ENCODE results near the gene GFPT2. TPM values are rescaled to one million over a fixed set of nuclear protein-coding genes. Genes with fewer than 3 reads are reported as not detected.

Gene GFPT2
- total RNA-seq, 5 donors from 2014 or later (not counting 1 experiment from before 2014, with no cell fraction given) = 1.6 to 3.6 (median 2.0) TPM

- Mint-ChIP-seq H3K36me3 (peaks cover 41% of the 10 kb centered on the region), H3K9me3 (no peaks in the 10 kb centered on the region), H3K27me3 (no peaks in the 10 kb centered on the region), H3K27ac (no peak overlapping the region), H3K4me3 (no peak overlapping the region), H3K4me1 (peaks cover 52 to 58% (median 57%) of the 10 kb centered on the region in 3 donors)
- Histone ChIP-seq H3K36me3 (ENCODE audit: control insufficient read depth in 2 of 2, extremely low read depth in 1 of 2, insufficient read depth in 1 of 2, low read length in 1 of 2) (peaks cover 6 to 19% of the 10 kb centered on the region in 2 donors), H3K4me3 (ENCODE audit: control insufficient read depth in 1 of 2, extremely low read depth in 1 of 2, low read length in 1 of 2) (no peak overlapping the region), H3K27me3 (replicated peaks in 1 of 2; ENCODE audit: control insufficient read depth in 2 of 2, extremely low read depth in 1 of 2, insufficient read depth in 2 of 2, low read length in 1 of 2) (no peaks in the 10 kb centered on the region), H3K4me1 (ENCODE audit: control insufficient read depth in 1 of 2, extremely low read depth in 1 of 2, insufficient read depth in 2 of 2, low read length in 2 of 2) (peaks cover 2 to 25% of the 10 kb centered on the region in 2 experiments), H3K9me3 (no peaks in the 10 kb centered on the region), H3K27ac (ENCODE audit: low read length) (no peak overlapping the region)
- WGBS (ENCODE audit: insufficient coverage) = 92% methylated on average over 6 of the region's 7 CpGs
- POLR2A ChIA-PET = no interaction called here
- no peak for ATAC-seq (replicated peaks in 1 of 4)
- CTCF ChIA-PET = no interaction called here
- DNase-seq = no peak
Observed at GRCh38 chr5:180287868-180288267, 65.3 kb downstream of the GFPT2 start.

- Mint-ChIP-seq H3K36me3 (peaks cover 45% of the 10 kb centered on the region), H3K4me1 (peaks cover 48 to 57% (median 54%) of the 10 kb centered on the region in 3 donors)
Observed at GRCh38 chr5:180287404-180287803, 65.7 kb downstream of the GFPT2 start.

GRCh38 chr5:180284149-180284548, 69.0 kb downstream of the GFPT2 start:
- Mint-ChIP-seq H3K27me3 (no peaks in the 10 kb centered on the region), H3K27ac (no peak overlapping the region), H3K36me3 (peaks cover 75% of the 10 kb centered on the region), H3K4me3 (no peak overlapping the region), H3K4me1 (peaks cover 29 to 39% (median 36%) of the 10 kb centered on the region in 3 donors), H3K9me3 (peaks cover 0 to 8% (median 0%) of the 10 kb centered on the region in 3 donors)
- WGBS (ENCODE audit: insufficient coverage) = 80% methylated on average over 5 of the region's 10 CpGs
- Histone ChIP-seq H3K27me3 (replicated peaks in 1 of 2; ENCODE audit: control insufficient read depth in 2 of 2, extremely low read depth in 1 of 2, insufficient read depth in 2 of 2, low read length in 1 of 2) (no peaks in the 10 kb centered on the region), H3K4me1 (ENCODE audit: control insufficient read depth in 1 of 2, extremely low read depth in 1 of 2, insufficient read depth in 2 of 2, low read length in 2 of 2) (no peaks in the 10 kb centered on the region), H3K9me3 (no peaks in the 10 kb centered on the region), H3K27ac (ENCODE audit: low read length) (no peak overlapping the region), H3K4me3 (ENCODE audit: control insufficient read depth in 1 of 2, extremely low read depth in 1 of 2, low read length in 1 of 2) (no peak overlapping the region), H3K36me3 (ENCODE audit: control insufficient read depth in 2 of 2, extremely low read depth in 1 of 2, insufficient read depth in 1 of 2, low read length in 1 of 2) (peaks cover 6 to 48% of the 10 kb centered on the region in 2 donors)
- no peak for ATAC-seq (replicated peaks in 1 of 4)
- ChIA-PET CTCF (no interaction called here), POLR2A (no interaction called here)
- DNase-seq = no peak

More at GRCh38 chr5:180287404-180287803, 65.7 kb downstream of the GFPT2 start:
- WGBS (ENCODE audit: insufficient coverage) = 90% methylated on average over 1 of the region's 2 CpGs
- Histone ChIP-seq H3K27ac (ENCODE audit: low read length) (no peak overlapping the region), H3K9me3 (no peaks in the 10 kb centered on the region), H3K4me3 (ENCODE audit: control insufficient read depth in 1 of 2, extremely low read depth in 1 of 2, low read length in 1 of 2) (no peak overlapping the region), H3K4me1 (ENCODE audit: control insufficient read depth in 1 of 2, extremely low read depth in 1 of 2, insufficient read depth in 2 of 2, low read length in 2 of 2) (peaks cover 2 to 20% of the 10 kb centered on the region in 2 experiments), H3K27me3 (replicated peaks in 1 of 2; ENCODE audit: control insufficient read depth in 2 of 2, extremely low read depth in 1 of 2, insufficient read depth in 2 of 2, low read length in 1 of 2) (no peaks in the 10 kb centered on the region), H3K36me3 (ENCODE audit: control insufficient read depth in 2 of 2, extremely low read depth in 1 of 2, insufficient read depth in 1 of 2, low read length in 1 of 2) (peaks cover 6 to 24% of the 10 kb centered on the region in 2 donors)
- no peak overlapping the region for H3K4me3 Mint-ChIP-seq
- DNase-seq = no peak
- H3K27me3 Mint-ChIP-seq = no peaks in the 10 kb centered on the region
- H3K9me3 Mint-ChIP-seq = no peaks in the 10 kb centered on the region
- POLR2A ChIA-PET = no interaction called here
- H3K27ac Mint-ChIP-seq = no peak overlapping the region
- no peak for ATAC-seq (replicated peaks in 1 of 4)
- CTCF ChIA-PET = interaction anchor here in 1 of 2 donors (0.5 kb wide), 1 partner anchor 21 kb away, joined by 3 read pairs; no protein-coding TSS in a partner anchor

GRCh38 chr5:180283026-180283615, 70.0 kb downstream of the GFPT2 start:
- no peak for DNase-seq
- Histone ChIP-seq H3K4me1 (ENCODE audit: control insufficient read depth in 1 of 2, extremely low read depth in 1 of 2, insufficient read depth in 2 of 2, low read length in 2 of 2) (no peaks in the 10 kb centered on the region), H3K4me3 (ENCODE audit: control insufficient read depth in 1 of 2, extremely low read depth in 1 of 2, low read length in 1 of 2) (no peak overlapping the region), H3K36me3 (ENCODE audit: control insufficient read depth in 2 of 2, extremely low read depth in 1 of 2, insufficient read depth in 1 of 2, low read length in 1 of 2) (peaks cover 6 to 51% of the 10 kb centered on the region in 2 donors), H3K27ac (ENCODE audit: low read length) (no peak overlapping the region), H3K9me3 (no peaks in the 10 kb centered on the region), H3K27me3 (replicated peaks in 1 of 2; ENCODE audit: control insufficient read depth in 2 of 2, extremely low read depth in 1 of 2, insufficient read depth in 2 of 2, low read length in 1 of 2) (no peaks in the 10 kb centered on the region)
- no CpG with 5 or more reads among the region's 10 CpGs for WGBS (ENCODE audit: insufficient coverage)
- Mint-ChIP-seq H3K27me3 (no peaks in the 10 kb centered on the region), H3K4me1 (peaks cover 25 to 34% (median 29%) of the 10 kb centered on the region in 3 donors), H3K36me3 (peaks cover 83% of the 10 kb centered on the region), H3K9me3 (peaks cover 2 to 12% (median 3%) of the 10 kb centered on the region in 3 donors), H3K4me3 (no peak overlapping the region), H3K27ac (no peak overlapping the region)
- ChIA-PET CTCF (no interaction called here), POLR2A (no interaction called here)
- ATAC-seq (replicated peaks in 1 of 4) = no peak

GRCh38 chr5:180282281-180282680, 70.9 kb downstream of the GFPT2 start:
- CTCF ChIA-PET = no interaction called here
- peaks cover 6 to 59% of the 10 kb centered on the region in 2 donors for H3K36me3 ChIP-seq (ENCODE audit: control insufficient read depth in 2 of 2, extremely low read depth in 1 of 2, insufficient read depth in 1 of 2, low read length in 1 of 2)
- H3K36me3 Mint-ChIP-seq = peaks cover 86% of the 10 kb centered on the region

GRCh38 chr5:180281706-180282105, 71.4 kb downstream of the GFPT2 start:
- no peak overlapping the region for H3K27ac Mint-ChIP-seq
- CTCF ChIA-PET = interaction anchor here in 1 of 2 donors (0.6 kb wide), 1 partner anchor 12 kb away, joined by 3 read pairs; no protein-coding TSS in a partner anchor
- ATAC-seq (replicated peaks in 1 of 4) = no peak
- H3K4me3 ChIP-seq (ENCODE audit: control insufficient read depth in 1 of 2, extremely low read depth in 1 of 2, low read length in 1 of 2) = no peak overlapping the region
- POLR2A ChIA-PET = no interaction called here
- WGBS (ENCODE audit: insufficient coverage) = 96% methylated on average over 9 of the region's 10 CpGs
- H3K36me3 ChIP-seq (ENCODE audit: control insufficient read depth in 2 of 2, extremely low read depth in 1 of 2, insufficient read depth in 1 of 2, low read length in 1 of 2) = peaks cover 6 to 60% of the 10 kb centered on the region in 2 donors
- no peaks in the 10 kb centered on the region for H3K9me3 ChIP-seq
- no peak for DNase-seq
- no peak overlapping the region for H3K4me3 Mint-ChIP-seq
- no peaks in the 10 kb centered on the region for H3K4me1 ChIP-seq (ENCODE audit: control insufficient read depth in 1 of 2, extremely low read depth in 1 of 2, insufficient read depth in 2 of 2, low read length in 2 of 2)
- no peaks in the 10 kb centered on the region for H3K27me3 Mint-ChIP-seq
- H3K27ac ChIP-seq (ENCODE audit: low read length) = no peak overlapping the region
- H3K27me3 ChIP-seq (replicated peaks in 1 of 2; ENCODE audit: control insufficient read depth in 2 of 2, extremely low read depth in 1 of 2, insufficient read depth in 2 of 2, low read length in 1 of 2) = no peaks in the 10 kb centered on the region
- H3K9me3 Mint-ChIP-seq = peaks cover 3 to 23% (median 7%) of the 10 kb centered on the region in 3 donors
- H3K36me3 Mint-ChIP-seq = peaks cover 87% of the 10 kb centered on the region
- peaks cover 13 to 20% (median 19%) of the 10 kb centered on the region in 3 donors for H3K4me1 Mint-ChIP-seq

More at GRCh38 chr5:180282281-180282680, 70.9 kb downstream of the GFPT2 start:
- peaks cover 17 to 26% (median 21%) of the 10 kb centered on the region in 3 donors for H3K4me1 Mint-ChIP-seq
- no peaks in the 10 kb centered on the region for H3K27me3 Mint-ChIP-seq
- WGBS (ENCODE audit: insufficient coverage) = 99% methylated on average over 7 of the region's 9 CpGs
- Histone ChIP-seq H3K4me1 (ENCODE audit: control insufficient read depth in 1 of 2, extremely low read depth in 1 of 2, insufficient read depth in 2 of 2, low read length in 2 of 2) (no peaks in the 10 kb centered on the region), H3K9me3 (no peaks in the 10 kb centered on the region), H3K4me3 (ENCODE audit: control insufficient read depth in 1 of 2, extremely low read depth in 1 of 2, low read length in 1 of 2) (no peak overlapping the region), H3K27me3 (replicated peaks in 1 of 2; ENCODE audit: control insufficient read depth in 2 of 2, extremely low read depth in 1 of 2, insufficient read depth in 2 of 2, low read length in 1 of 2) (no peaks in the 10 kb centered on the region), H3K27ac (ENCODE audit: low read length) (no peak overlapping the region)
- DNase-seq = no peak
- H3K9me3 Mint-ChIP-seq = peaks cover 3 to 18% (median 3%) of the 10 kb centered on the region in 3 donors
- H3K27ac Mint-ChIP-seq = no peak overlapping the region
- no peak for ATAC-seq (replicated peaks in 1 of 4)
- no peak overlapping the region for H3K4me3 Mint-ChIP-seq
- POLR2A ChIA-PET = no interaction called here

Data from T-cell (primary cell).